ENCODE data around the gene FOXP1. TPM values are rescaled to one million over a fixed set of nuclear protein-coding genes. Genes with fewer than 3 reads are reported as not detected.
A peak's percentile ranks its signal among the peaks of the same experiment; 100 is the strongest.

FOXP1 gene
- total and polyA plus RNA-seq, 2 of the 8 experiments (the other 6 are each of a cell fraction or from before 2014, with no cell fraction given): 13.9 to 25.4 TPM

- H3K27me3 ChIP-seq (replicated peaks in 1 of 4; ENCODE audit: control insufficient read depth in 3 of 4, extremely low read depth in 1 of 4, insufficient read depth in 3 of 4, low read length in 3 of 4): no peaks in the 10 kb centered on the region
- H4K5ac ChIP-seq (ENCODE audit: insufficient read length, low read depth, low read length): no peak overlapping the region
- POLR2A ChIA-PET (ENCODE audit: partially characterized antibody): no interaction called here
- H3K23me2 ChIP-seq (ENCODE audit: low read depth, low read length): no peaks in the 10 kb centered on the region
- no peak overlapping the region for H3K23ac ChIP-seq (ENCODE audit: insufficient read length)
- no peak overlapping the region for H2AFZ ChIP-seq (ENCODE audit: low read length)
- H4K91ac ChIP-seq (replicated peaks; ENCODE audit: insufficient read length, low read length): no peak overlapping the region
- 86% methylated on average over 4 of the region's 4 CpGs; no CpG with 5 or more reads in 1 of the 2 experiments for WGBS, 2 experiments (ENCODE audit: extremely low coverage in 1 of 2, insufficient coverage in 1 of 2, insufficient read length in 1 of 2, insufficient replicate concordance in 2 of 2, low coverage in 1 of 2, low lambda C conversion rate in 2 of 2, missing lambda C conversion rate in 1 of 2)
- peak; percentile 55 for FAIRE-seq
- no peak overlapping the region for H3K9ac ChIP-seq (replicated peaks in 1 of 4; ENCODE audit: extremely low read depth in 1 of 4, low read depth in 3 of 4, low read length in 3 of 4)
- no peak overlapping the region for H3K14ac ChIP-seq (ENCODE audit: insufficient read length)
- no peak overlapping the region for H4K8ac ChIP-seq (ENCODE audit: extremely low read depth, insufficient read depth, low read length)
- H3K4me3 ChIP-seq (ENCODE audit: extremely low read depth in 1 of 4, insufficient read depth in 2 of 4, low read depth in 3 of 4, low read length in 4 of 4): no peak overlapping the region
- no peaks in the 10 kb centered on the region for H3K36me3 ChIP-seq (ENCODE audit: control insufficient read depth in 2 of 4, insufficient read depth in 4 of 4, low read length in 3 of 4)
- no peaks in the 10 kb centered on the region for H3K9me3 ChIP-seq (ENCODE audit: insufficient read depth in 2 of 2, low read depth in 1 of 2, low read length in 1 of 2)
- H2BK20ac ChIP-seq (ENCODE audit: low read length): no peak overlapping the region
- no peak overlapping the region for H2AK5ac ChIP-seq (ENCODE audit: low read depth, low read length)
- no peak overlapping the region for H3K56ac ChIP-seq (replicated peaks; ENCODE audit: insufficient read length, low read depth, low read length)
- no peak for DNase-seq (ENCODE audit: low read depth in 1 of 2, low spot score in 2 of 2)
- H3K18ac ChIP-seq (ENCODE audit: extremely low read depth, low read length): no peak overlapping the region
- no peak overlapping the region for H2BK5ac ChIP-seq (ENCODE audit: low read depth, low read length)
- H3K4me2 ChIP-seq (ENCODE audit: insufficient read depth in 1 of 2, low read depth in 2 of 2, low read length in 2 of 2): no peak overlapping the region
- no peak overlapping the region for H3K4ac ChIP-seq (replicated peaks; ENCODE audit: insufficient read length, low read depth, low read length)
- H3K27ac ChIP-seq (ENCODE audit: low read depth, low read length): no peak overlapping the region
- H2BK15ac ChIP-seq (ENCODE audit: low read length): no peak overlapping the region
- peaks cover 2 to 4% of the 10 kb centered on the region in 2 experiments for H4K20me1 ChIP-seq (replicated peaks in 1 of 2; ENCODE audit: control insufficient read depth in 1 of 2, insufficient read depth in 2 of 2, low read length in 2 of 2)
- CTCF ChIA-PET (ENCODE audit: partially characterized antibody): interaction anchor here (0.6 kb wide), 1 partner anchor 114 kb away, joined by 4 read pairs; no protein-coding TSS in a partner anchor
- H3K79me2 ChIP-seq (ENCODE audit: control insufficient read depth in 1 of 2, insufficient read depth in 2 of 2, low read length in 2 of 2): peaks cover 0 to 36% of the 10 kb centered on the region in 2 experiments; a peak in 3 of 4 replicates
- no peak overlapping the region for H2BK12ac ChIP-seq (ENCODE audit: low read depth, low read length)
- H2BK120ac ChIP-seq (replicated peaks; ENCODE audit: low read depth, low read length): no peak overlapping the region
- H3K4me1 ChIP-seq (replicated peaks in 1 of 4; ENCODE audit: control insufficient read depth in 3 of 4, insufficient read depth in 4 of 4, low read length in 3 of 4): peaks cover 2 to 16% (median 11%) of the 10 kb centered on the region in 4 experiments; a peak in 6 of 7 replicates
- TF ChIP-seq POU5F1 (IDR thresholded peaks at IDR 0.05; ENCODE audit: low read depth, low read length): no peak
- no peak for TF ChIP-seq TAF7 (optimal IDR thresholded peaks at IDR 0.05; ENCODE audit: borderline replicate concordance, low read depth, low read length)
- TF ChIP-seq YY1 (IDR thresholded peaks at IDR 0.05; ENCODE audit: low read depth, low read length): 0 out of 2 replicates have a peak, but pooled peaks have one; percentile 39
- TF ChIP-seq BCL11A (IDR thresholded peaks at IDR 0.05; ENCODE audit: low read depth in 2 of 2, low read length in 2 of 2): no peak
- no peak for TF ChIP-seq POLR2AphosphoS5 (IDR thresholded peaks at IDR 0.05; ENCODE audit: low read depth, low read length)
- peaks cover 4% of the 10 kb centered on the region for H3K79me1 ChIP-seq (ENCODE audit: low read depth, low read length)
These were observed 373.1 kb downstream of the FOXP1 start for GRCh38 chr3:71210257-71211007.

All from H1 (cell line).